ENCODE results near the gene KMT2B.

GRCh38 chr19:35689836-35690235, 28.0 kb upstream of the KMT2B start:
- TF ChIP-seq CTCF (tag by site-specific recombination; IDR thresholded peaks at IDR 0.05) (no peak), ZNF629 (tag by site-specific recombination; IDR thresholded peaks at IDR 0.05) (no peak), ZNF292 (tag by site-specific recombination; IDR thresholded peaks at IDR 0.05; ENCODE audit: borderline replicate concordance, low read depth) (no peak), ZNF214 (tag by site-specific recombination; IDR thresholded peaks at IDR 0.05; ENCODE audit: borderline replicate concordance) (no peak), YY1 (tag by site-specific recombination; IDR thresholded peaks at IDR 0.05) (no peak)
